SK-N-SH (cell line): ENCODE data around the gene ABCB1. TPM values are rescaled to one million over a fixed set of nuclear protein-coding genes. Genes with fewer than 3 reads are reported as not detected.
A peak's percentile ranks its signal among the peaks of the same experiment; 100 is the strongest.
"Not testable (repeated sequence)": the region's sequence is repeated elsewhere in the genome, so short reads cannot be mapped to it uniquely, and the experiment has no call there.

Experiments used
- CTCF ChIA-PET: fragments of 300-600, 350-600 bp; formaldehyde crosslinking; extraction: SDS; loops from one replicate; lab custom pipeline; 2021; lab: Yijun Ruan, JAX
- POLR2A ChIA-PET: fragments of 350-600 bp; sonication (Branson Sonifier 250); formaldehyde crosslinking; extraction: SDS; loops from one replicate; lab custom pipeline; 2020; ENCODE audit warnings: antibody characterized with exemption, inconsistent platforms; lab: Yijun Ruan, JAX
- DNase-seq: peaks from one replicate; pipeline ENCODE4 v3.0.0; 2012
- H2AFZ ChIP-seq: fragments of 200-600 bp; sonication (generic); 2 replicates; pipeline ENCODE4 v1.8.1; 2016; ENCODE audit warnings: antibody characterized with exemption, mild to moderate bottlenecking, low read depth
- H3F3A ChIP-seq: fragments of 200-600 bp; sonication (generic); replicated peaks from 2 replicates; pipeline ENCODE3; 2016; ENCODE audit warnings: antibody characterized with exemption, mild to moderate bottlenecking; ENCODE audit not compliant: insufficient read depth
- H3K27ac ChIP-seq, 2 experiments: fragments of 200-500 bp in 1 of 2; fragments of 200-600 bp in 1 of 2; sonication (Bioruptor generic) in 1 of 2; sonication (generic), shearing (Covaris generic) in 1 of 2; 2 replicates each; pipeline versions ENCODE4 v1.5.1 to v1.6.1; 2014 to 2016; ENCODE audit warnings: low read depth in 2 of 2, inconsistent platforms in 1 of 2, low read length in 1 of 2, mild to moderate bottlenecking in 1 of 2, mixed read lengths in 1 of 2
- H3K27me3 ChIP-seq: fragments of 200-600 bp; sonication (generic), shearing (Covaris generic); 2 replicates; pipeline ENCODE4 v1.6.1; 2016; ENCODE audit warnings: mixed run types; ENCODE audit not compliant: insufficient read depth
- H3K36me3 ChIP-seq, 2 experiments: fragments of 200-500 bp in 1 of 2; fragments of 200-600 bp in 1 of 2; sonication (Bioruptor generic) in 1 of 2; sonication (generic) in 1 of 2; replicated peaks in 1 of 2; 2 replicates each; pipeline versions ENCODE3 to v1.5.1; 2014 to 2016; ENCODE audit warnings: low read length in 1 of 2, mild to moderate bottlenecking in 1 of 2; ENCODE audit not compliant: insufficient read depth in 2 of 2, control insufficient read depth in 1 of 2
- H3K4me1 ChIP-seq, 2 experiments: fragments of 200-500 bp in 1 of 2; fragments of 200-600 bp in 1 of 2; sonication (Bioruptor generic) in 1 of 2; sonication (generic), shearing (Covaris generic) in 1 of 2; 2 replicates each; pipeline versions ENCODE4 v1.5.1 to v1.6.1; 2014 to 2016; ENCODE audit warnings: low read depth in 1 of 2, low read length in 1 of 2, mixed run types in 1 of 2; ENCODE audit not compliant: insufficient read depth in 2 of 2, control insufficient read depth in 1 of 2
- H3K4me2 ChIP-seq: fragments of 200-600 bp; sonication (generic), shearing (Covaris generic); 2 replicates; pipeline ENCODE4 v1.6.1; 2017; ENCODE audit warnings: mixed run types
- H3K4me3 ChIP-seq, 2 experiments: fragments of 200-500 bp in 1 of 2; fragments of 200-600 bp in 1 of 2; sonication (Bioruptor generic) in 1 of 2; sonication (generic), shearing (Covaris generic) in 1 of 2; 2 replicates each; pipeline versions ENCODE4 v1.5.1 to v1.8.1; 2014 to 2016; ENCODE audit warnings: low read depth in 2 of 2, inconsistent platforms in 1 of 2, low read length in 1 of 2, mild to moderate bottlenecking in 1 of 2, mixed read lengths in 1 of 2, moderate library complexity in 1 of 2
- H3K79me2 ChIP-seq: fragments of 200-600 bp; sonication (generic); 2 replicates; pipeline ENCODE4 v1.8.1; 2017; ENCODE audit warnings: mild to moderate bottlenecking; ENCODE audit not compliant: insufficient read depth
- H3K9ac ChIP-seq: fragments of 200-600 bp; sonication (generic); 2 replicates; pipeline ENCODE4 v1.6.1; 2017; ENCODE audit warnings: mixed run types
- H3K9me2 ChIP-seq: fragments of 200-600 bp; sonication (generic); 2 replicates; pipeline ENCODE4 v1.6.1; 2017; ENCODE audit warnings: mixed run types
- H3K9me3 ChIP-seq: fragments of 200-600 bp; sonication (generic); 2 replicates; pipeline ENCODE4 v1.6.1; 2017; ENCODE audit warnings: mixed run types, mild to moderate bottlenecking, moderate library complexity
- H4K20me1 ChIP-seq: fragments of 200-600 bp; sonication (generic); 2 replicates; pipeline ENCODE4 v1.6.1; 2017; ENCODE audit warnings: mild to moderate bottlenecking, mixed run types; ENCODE audit not compliant: insufficient read depth
- FOSL2 ChIP-seq: IDR thresholded peaks from 2 replicates; pipeline ENCODE4 v1.4.0; 2012; ENCODE audit warnings: low read depth, mild to moderate bottlenecking, moderate library complexity, borderline replicate concordance
- FOXJ3 ChIP-seq: sonication (generic); formaldehyde crosslinking; IDR thresholded peaks from 2 replicates; pipeline ENCODE4 v1.5.1; 2020; ENCODE audit warnings: mild to moderate bottlenecking, missing genetic modification reagents
- FOXM1 ChIP-seq: IDR thresholded peaks from 2 replicates; pipeline ENCODE4 v1.4.0; 2012; ENCODE audit warnings: low read depth, mild to moderate bottlenecking
- IRF3 ChIP-seq: fragments of 150-350 bp; IDR thresholded peaks from 2 replicates; pipeline ENCODE4 v1.6.1; 2016; ENCODE audit warnings: mild to moderate bottlenecking, low read depth, low read length
- JUND ChIP-seq: IDR thresholded peaks from 2 replicates; pipeline ENCODE4 v1.4.0; 2012
- MEF2A ChIP-seq: IDR thresholded peaks from 2 replicates; pipeline ENCODE4 v1.4.0; 2012; ENCODE audit warnings: low read depth, borderline replicate concordance
- NFIC ChIP-seq: IDR thresholded peaks from 2 replicates; pipeline ENCODE4 v1.4.0; 2012; ENCODE audit warnings: borderline replicate concordance
- NRF1 ChIP-seq: IDR thresholded peaks from 2 replicates; pipeline ENCODE4 v1.6.1; 2012; ENCODE audit warnings: low read depth, mild to moderate bottlenecking, low read length
- POLR2AphosphoS5 ChIP-seq: IDR thresholded peaks from 2 replicates; pipeline ENCODE4 v1.6.1; 2012; ENCODE audit warnings: low read depth, low read length
- RCOR1 ChIP-seq: fragments of 150-350 bp; IDR thresholded peaks from 2 replicates; pipeline ENCODE4 v1.6.1; 2017; ENCODE audit warnings: antibody characterized with exemption, low read length
- RFX5 ChIP-seq: IDR thresholded peaks from 2 replicates; pipeline ENCODE4 v1.6.1; 2012; ENCODE audit warnings: mild to moderate bottlenecking, improper control_type of control experiment, low read length
- TCF12 ChIP-seq: IDR thresholded peaks from 2 replicates; pipeline ENCODE4 v1.4.0; 2012
- YY1 ChIP-seq: IDR thresholded peaks from 2 replicates; pipeline ENCODE4 v1.4.0; 2012; ENCODE audit warnings: low read depth, mild to moderate bottlenecking
- WGBS: methylation state at CpG from one replicate; pipeline ENCODE4 v1.1.6; 2017; ENCODE audit warnings: low lambda C conversion rate; 5-methylcytosine and 5-hydroxymethylcytosine counted together
- polyA plus RNA-seq, 3 experiments: library from polyadenylated mRNA; depleted of rRNA; stranded (reverse); fragments of >200 nt; gene quantifications; 2 replicates each; pipeline ENCODE4 v1.2.3, GENCODE V29; 2012
- TF ChIP-seq, protein P1 (sequence below): IDR thresholded peaks from 2 replicates; pipeline ENCODE4 v1.4.0; 2012; ENCODE audit warnings: low read depth, borderline replicate concordance
- TF ChIP-seq, protein P2 (sequence below): IDR thresholded peaks from 2 replicates; pipeline ENCODE4 v1.4.0; 2012; ENCODE audit warnings: low read depth, borderline replicate concordance
- TF ChIP-seq, protein P3 (sequence below): fragments of 150-350 bp; IDR thresholded peaks from 2 replicates; pipeline ENCODE4 v1.6.1; 2017; ENCODE audit warnings: antibody characterized with exemption, low read length, low read depth, borderline replicate concordance

The ABCB1 gene
- polyA plus RNA-seq, 1 of the 3 experiments (the other 2 are of a cell fraction): 2.0 TPM

- H3K9ac ChIP-seq: no peak overlapping the region
- CTCF ChIA-PET: interaction anchor here (1.9 to 2.1 kb wide), 2 partner anchors 9 to 11 kb away, joined by 6 to 10 read pairs; no protein-coding TSS in a partner anchor
- H3K27ac ChIP-seq: no peak overlapping the region
- DNase-seq: no peak
- no peaks in the 10 kb centered on the region for H3K27me3 ChIP-seq
- POLR2A ChIA-PET: no interaction called here
- H3K9me2 ChIP-seq: no peaks in the 10 kb centered on the region
- H3F3A ChIP-seq: no peaks in the 10 kb centered on the region
- H2AFZ ChIP-seq: no peak overlapping the region
- WGBS: 24% methylated on average over 2 of the region's 2 CpGs
- H3K4me1 ChIP-seq: peaks cover 0 to 2% of the 10 kb centered on the region in 2 experiments; a peak in 1 of 4 replicates
- peaks cover 0 to under 1% of the 10 kb centered on the region in 2 experiments for H3K36me3 ChIP-seq
- H3K4me2 ChIP-seq: no peak overlapping the region
- no peaks in the 10 kb centered on the region for H3K9me3 ChIP-seq
- TF ChIP-seq MEF2A (peak; percentile 42; the same call in 1 of the 2 replicates), RFX5 (no peak), POLR2AphosphoS5 (no peak), JUND (no peak), FOSL2 (peak; percentile 50; the same call in 1 of the 2 replicates), NRF1 (no peak), RCOR1 (no peak), FOXJ3 (CRISPR knock-in tag) (no peak), YY1 (no peak), TCF12 (no peak), NFIC (no peak), FOXM1 (no peak), IRF3 (no peak)
- TF ChIP-seq, protein P1, sequence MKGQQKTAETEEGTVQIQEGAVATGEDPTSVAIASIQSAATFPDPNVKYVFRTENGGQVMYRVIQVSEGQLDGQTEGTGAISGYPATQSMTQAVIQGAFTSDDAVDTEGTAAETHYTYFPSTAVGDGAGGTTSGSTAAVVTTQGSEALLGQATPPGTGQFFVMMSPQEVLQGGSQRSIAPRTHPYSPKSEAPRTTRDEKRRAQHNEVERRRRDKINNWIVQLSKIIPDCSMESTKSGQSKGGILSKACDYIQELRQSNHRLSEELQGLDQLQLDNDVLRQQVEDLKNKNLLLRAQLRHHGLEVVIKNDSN: no peak
- TF ChIP-seq, protein P2, sequence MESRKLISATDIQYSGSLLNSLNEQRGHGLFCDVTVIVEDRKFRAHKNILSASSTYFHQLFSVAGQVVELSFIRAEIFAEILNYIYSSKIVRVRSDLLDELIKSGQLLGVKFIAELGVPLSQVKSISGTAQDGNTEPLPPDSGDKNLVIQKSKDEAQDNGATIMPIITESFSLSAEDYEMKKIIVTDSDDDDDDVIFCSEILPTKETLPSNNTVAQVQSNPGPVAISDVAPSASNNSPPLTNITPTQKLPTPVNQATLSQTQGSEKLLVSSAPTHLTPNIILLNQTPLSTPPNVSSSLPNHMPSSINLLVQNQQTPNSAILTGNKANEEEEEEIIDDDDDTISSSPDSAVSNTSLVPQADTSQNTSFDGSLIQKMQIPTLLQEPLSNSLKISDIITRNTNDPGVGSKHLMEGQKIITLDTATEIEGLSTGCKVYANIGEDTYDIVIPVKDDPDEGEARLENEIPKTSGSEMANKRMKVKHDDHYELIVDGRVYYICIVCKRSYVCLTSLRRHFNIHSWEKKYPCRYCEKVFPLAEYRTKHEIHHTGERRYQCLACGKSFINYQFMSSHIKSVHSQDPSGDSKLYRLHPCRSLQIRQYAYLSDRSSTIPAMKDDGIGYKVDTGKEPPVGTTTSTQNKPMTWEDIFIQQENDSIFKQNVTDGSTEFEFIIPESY: no peak
- TF ChIP-seq, protein P3, sequence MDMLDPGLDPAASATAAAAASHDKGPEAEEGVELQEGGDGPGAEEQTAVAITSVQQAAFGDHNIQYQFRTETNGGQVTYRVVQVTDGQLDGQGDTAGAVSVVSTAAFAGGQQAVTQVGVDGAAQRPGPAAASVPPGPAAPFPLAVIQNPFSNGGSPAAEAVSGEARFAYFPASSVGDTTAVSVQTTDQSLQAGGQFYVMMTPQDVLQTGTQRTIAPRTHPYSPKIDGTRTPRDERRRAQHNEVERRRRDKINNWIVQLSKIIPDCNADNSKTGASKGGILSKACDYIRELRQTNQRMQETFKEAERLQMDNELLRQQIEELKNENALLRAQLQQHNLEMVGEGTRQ: no peak
- H4K20me1 ChIP-seq: no peaks in the 10 kb centered on the region
- no peak overlapping the region for H3K4me3 ChIP-seq
- no peaks in the 10 kb centered on the region for H3K79me2 ChIP-seq
Measured at GRCh38 chr7:87574630-87575029, 26.1 kb downstream of the ABCB1 start.

DNA sequence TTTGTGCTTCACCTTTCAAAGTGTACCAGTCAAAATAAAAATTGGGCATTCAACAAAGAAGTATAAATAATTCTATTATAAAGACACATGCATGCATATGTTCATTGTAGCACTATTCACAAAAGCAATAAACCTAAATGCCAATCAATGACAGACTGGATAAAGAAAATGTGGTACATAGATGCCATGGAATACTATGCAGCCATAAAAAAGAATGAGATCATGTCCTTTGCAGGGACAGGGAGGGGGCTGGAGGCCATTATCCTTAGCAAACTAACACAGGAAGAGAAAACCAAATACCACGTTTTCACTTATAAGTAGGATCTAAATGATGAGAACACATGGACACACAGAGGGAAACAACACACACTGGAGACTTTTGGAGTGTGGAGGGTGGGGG is 28.2 kb downstream of the ABCB1 start:
- not testable (repeated sequence) for DNase-seq
- CTCF ChIA-PET: interaction anchor here (1.1 kb wide), 1 partner anchor 63 kb away, joined by 3 read pairs; no protein-coding TSS in a partner anchor

More for the DNA sequence above, 28.2 kb downstream of the ABCB1 start:
- H3K4me3 ChIP-seq, H3K27me3 ChIP-seq, H3K4me1 ChIP-seq, H3K4me2 ChIP-seq, H3K79me2 ChIP-seq, H3K36me3 ChIP-seq, H3K27ac ChIP-seq, H3K9me2 ChIP-seq, H4K20me1 ChIP-seq, H2AFZ ChIP-seq, H3F3A ChIP-seq, H3K9me3 ChIP-seq, H3K9ac ChIP-seq, POLR2A ChIA-PET: not testable (repeated sequence)
- 3% methylated on average over 1 of the region's 1 CpG for WGBS
